IPS DF 19.7 (cell line): ENCODE measurements around the gene CCNL1.

Source experiments
- DNase-seq: peaks from one replicate; pipeline ENCODE4 v3.0.0-alpha.2; 2013; ENCODE audit warnings: low read depth, low spot score

CCNL1 gene

GRCh38 chr3:157147099-157147803 is 12.7 kb downstream of the CCNL1 start:
- DNase-seq, result no peak

- DNase-seq, result no peak
Observed at GRCh38 chr3:157145606-157146322, 14.2 kb downstream of the CCNL1 start.

GRCh38 chr3:157142315-157142714 is 17.6 kb downstream of the CCNL1 start:
- no peak for DNase-seq

GRCh38 chr3:157139938-157140534 is 19.9 kb downstream of the CCNL1 start:
- DNase-seq, result no peak

- DNase-seq, result no peak
Observed at GRCh38 chr3:157136647-157137387, 23.1 kb downstream of the CCNL1 start.

- no peak for DNase-seq
Observed at GRCh38 chr3:157135671-157136396, 24.1 kb downstream of the CCNL1 start.

GRCh38 chr3:157134620-157135191 is 25.2 kb downstream of the CCNL1 start:
- DNase-seq, result no peak

- DNase-seq, result no peak
Observed at GRCh38 chr3:157133434-157134320, 26.3 kb downstream of the CCNL1 start.

GRCh38 chr3:157132936-157133335 is 27.0 kb downstream of the CCNL1 start:
- no peak for DNase-seq

GRCh38 chr3:157132341-157132740 is 27.6 kb downstream of the CCNL1 start:
- no peak for DNase-seq

GRCh38 chr3:157131861-157132260 is 28.1 kb downstream of the CCNL1 start:
- DNase-seq, result no peak

GRCh38 chr3:157130467-157131251 is 29.3 kb downstream of the CCNL1 start:
- DNase-seq, result no peak

- no peak for DNase-seq
Observed at GRCh38 chr3:157129803-157130466, 30.0 kb downstream of the CCNL1 start.

- no peak for DNase-seq
Observed at GRCh38 chr3:157128771-157129681, 30.9 kb downstream of the CCNL1 start.

GRCh38 chr3:157127831-157128767 is 31.8 kb downstream of the CCNL1 start:
- no peak for DNase-seq

GRCh38 chr3:157127268-157127667 is 32.7 kb downstream of the CCNL1 start:
- DNase-seq, result no peak

- DNase-seq, result no peak
Observed at GRCh38 chr3:157126365-157126764, 33.6 kb downstream of the CCNL1 start.
